Subcutaneous abdominal adipose tissue (tissue), 5 donors: ENCODE data around the gene CCNY.
"Not testable (repeated sequence)": the region's sequence is repeated elsewhere in the genome, so short reads cannot be mapped to it uniquely, and the experiment has no call there.

Source experiments
- H3K27ac ChIP-seq: one replicate; pipeline ENCODE4 v1.7.0; 2013; ENCODE audit warnings: low read depth, mild to moderate bottlenecking, inconsistent platforms, low read length, moderate library complexity
- H3K27me3 ChIP-seq, 5 donors: one replicate each; pipeline ENCODE4 v1.7.0; 2013; ENCODE audit warnings: low read length in 5 of 5, inconsistent platforms in 1 of 5; ENCODE audit not compliant: control insufficient read depth in 5 of 5, insufficient read depth in 4 of 5
- H3K36me3 ChIP-seq, 5 donors: one replicate each; pipeline ENCODE4 v1.7.0; 2013; ENCODE audit warnings: low read length in 5 of 5; ENCODE audit not compliant: control insufficient read depth in 5 of 5, insufficient read depth in 5 of 5
- H3K4me1 ChIP-seq, 5 donors: one replicate each; pipeline ENCODE4 v1.7.0; 2013; ENCODE audit warnings: low read length in 5 of 5, mild to moderate bottlenecking in 3 of 5, moderate library complexity in 1 of 5; ENCODE audit not compliant: control insufficient read depth in 5 of 5, insufficient read depth in 5 of 5
- H3K4me3 ChIP-seq, 5 donors: one replicate each; pipeline ENCODE4 v1.7.0; 2013; ENCODE audit warnings: low read length in 5 of 5, low read depth in 1 of 5
- H3K9ac ChIP-seq, 5 donors: one replicate each; pipeline ENCODE4 v1.7.0; 2013; ENCODE audit warnings: low read length in 5 of 5, mild to moderate bottlenecking in 4 of 5, moderate library complexity in 3 of 5
- H3K9me3 ChIP-seq, 5 donors: one replicate each; pipeline ENCODE4 v1.7.0; 2013; ENCODE audit warnings: low read length in 5 of 5; ENCODE audit not compliant: control insufficient read depth in 5 of 5
- donor health status: healthy.
- donor health status: healthy.
- donor health status: healthy.
- donor health status: healthy.
- donor health status: healthy.

The CCNY gene

DNA sequence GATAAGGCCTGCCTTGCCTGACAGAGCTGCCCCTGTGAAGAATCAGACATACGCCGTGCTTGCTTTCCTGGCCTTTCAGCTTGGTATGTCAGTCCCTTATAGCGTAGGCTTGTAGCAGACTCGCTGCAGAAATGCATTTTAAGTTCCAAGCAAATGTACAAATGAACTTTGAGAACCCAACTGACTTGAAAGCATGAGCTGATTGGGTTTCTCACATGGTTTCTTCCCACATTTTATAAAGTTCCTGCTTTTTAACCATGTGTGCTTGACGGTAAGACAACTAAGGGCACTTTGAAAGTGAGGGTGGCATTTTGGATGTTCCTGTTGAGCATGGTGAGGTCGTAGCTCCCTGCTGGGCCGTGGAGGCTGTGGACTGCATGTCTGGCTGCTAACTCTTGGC is 62.6 kb downstream of the CCNY start:
- Histone ChIP-seq H3K9me3 (peaks cover 0 to 9% (median 0%) of the 10 kb centered on the region in 5 donors), H3K9ac (no peak overlapping the region), H3K27ac (no peak overlapping the region), H3K27me3 (no peaks in the 10 kb centered on the region), H3K4me1 (peaks cover 5 to 57% (median 43%) of the 10 kb centered on the region in 5 donors), H3K4me3 (no peak overlapping the region), H3K36me3 (no peaks in the 10 kb centered on the region)

DNA sequence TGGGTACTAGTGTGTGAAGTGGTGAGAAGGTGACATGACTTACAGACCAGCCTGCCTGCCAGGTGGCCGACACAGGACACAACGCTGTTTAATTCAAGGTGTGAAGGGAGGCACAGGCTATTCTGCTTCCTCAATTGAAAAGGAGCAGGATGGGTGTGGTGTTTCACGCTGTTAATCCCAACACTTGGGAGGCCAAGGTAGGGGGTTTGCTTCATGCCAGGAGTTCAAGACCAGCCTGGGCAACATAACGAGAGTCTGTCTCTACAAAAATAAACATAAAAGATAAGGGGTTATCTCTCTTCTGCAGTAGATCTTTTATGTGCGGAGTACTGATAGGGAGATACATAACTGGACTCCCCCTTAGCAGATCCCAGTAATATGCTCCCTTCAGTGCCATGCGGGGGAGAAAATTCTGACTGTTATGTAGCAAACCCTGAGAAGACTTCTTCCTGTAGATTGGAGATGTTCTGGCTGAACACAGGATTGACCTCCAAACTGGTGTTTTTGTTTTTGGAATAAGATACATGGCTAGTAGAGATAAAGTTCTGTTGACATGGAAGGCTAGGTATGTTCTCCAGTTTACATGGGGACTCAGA is 63.2 kb downstream of the CCNY start:
- Histone ChIP-seq H3K9me3 (peaks cover 0 to 9% (median 0%) of the 10 kb centered on the region in 5 donors), H3K27ac (no peak overlapping the region), H3K9ac (no peak overlapping the region), H3K4me1 (peaks cover 5 to 56% (median 41%) of the 10 kb centered on the region in 5 donors), H3K4me3 (no peak overlapping the region), H3K36me3 (no peaks in the 10 kb centered on the region), H3K27me3 (no peaks in the 10 kb centered on the region)

DNA sequence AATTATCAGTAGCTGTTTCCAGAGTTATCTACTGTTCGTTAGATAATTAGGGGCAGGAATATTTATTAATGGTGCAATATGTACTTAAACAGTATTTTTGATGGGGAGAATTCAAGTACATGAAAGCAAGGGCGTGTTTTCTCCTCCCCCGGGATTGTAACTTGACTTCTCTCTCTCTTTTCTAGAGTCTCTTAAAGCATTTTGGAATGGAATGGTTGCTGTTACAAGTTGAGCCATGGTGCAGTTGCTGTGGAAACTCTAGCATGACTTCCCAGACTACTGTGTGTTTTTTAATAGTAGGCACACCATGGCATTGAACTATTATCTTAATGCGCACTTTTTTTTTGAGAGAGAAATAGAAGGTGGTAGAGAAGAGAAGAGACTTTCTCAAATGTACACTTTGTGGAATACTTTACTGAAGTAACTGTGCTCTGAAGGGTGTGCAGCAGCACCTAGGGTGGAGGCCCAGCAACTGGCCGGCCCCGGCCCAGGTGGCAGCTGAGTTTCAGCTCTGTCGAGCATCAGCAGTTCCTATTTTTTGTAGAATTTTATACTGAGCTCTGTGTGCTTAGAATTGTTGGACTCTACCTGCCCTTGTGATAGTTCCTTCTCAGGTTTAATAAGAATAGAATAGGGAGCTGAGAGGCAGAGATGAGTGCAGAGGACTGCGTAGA is 64.4 kb downstream of the CCNY start:
- Histone ChIP-seq H3K4me3 (no peak overlapping the region), H3K9me3 (peaks cover 0 to 9% (median 0%) of the 10 kb centered on the region in 5 donors), H3K36me3 (no peaks in the 10 kb centered on the region), H3K27me3 (no peaks in the 10 kb centered on the region), H3K4me1 (peaks cover 5 to 53% (median 37%) of the 10 kb centered on the region in 5 donors), H3K9ac (no peak overlapping the region), H3K27ac (no peak overlapping the region)

DNA sequence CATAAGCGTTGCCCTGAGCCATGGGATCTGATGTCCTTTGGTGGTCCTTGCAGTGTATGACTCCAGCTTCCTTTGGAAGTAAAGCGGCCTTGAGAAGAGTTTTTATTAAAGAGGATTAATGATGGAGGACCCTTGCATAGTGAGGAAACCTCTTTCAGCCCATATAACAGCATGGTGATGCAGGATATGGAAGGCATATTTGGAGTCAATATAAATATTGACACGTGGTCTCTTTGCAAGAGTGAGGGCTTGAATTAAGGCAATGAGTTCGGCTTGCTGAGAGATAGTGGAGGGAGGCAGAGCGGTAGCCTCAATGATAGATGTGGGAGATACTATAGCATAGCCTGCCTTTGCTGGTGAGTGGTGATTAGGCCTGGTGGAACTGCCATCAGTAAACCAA is 67.2 kb downstream of the CCNY start:
- H3K36me3 ChIP-seq, H3K27ac ChIP-seq, H3K27me3 ChIP-seq, H3K9ac ChIP-seq, H3K4me3 ChIP-seq, H3K9me3 ChIP-seq: not testable (repeated sequence)
- H3K4me1 ChIP-seq, result peaks cover 3 to 32% (median 24%) of the 10 kb centered on the region in 5 donors

DNA sequence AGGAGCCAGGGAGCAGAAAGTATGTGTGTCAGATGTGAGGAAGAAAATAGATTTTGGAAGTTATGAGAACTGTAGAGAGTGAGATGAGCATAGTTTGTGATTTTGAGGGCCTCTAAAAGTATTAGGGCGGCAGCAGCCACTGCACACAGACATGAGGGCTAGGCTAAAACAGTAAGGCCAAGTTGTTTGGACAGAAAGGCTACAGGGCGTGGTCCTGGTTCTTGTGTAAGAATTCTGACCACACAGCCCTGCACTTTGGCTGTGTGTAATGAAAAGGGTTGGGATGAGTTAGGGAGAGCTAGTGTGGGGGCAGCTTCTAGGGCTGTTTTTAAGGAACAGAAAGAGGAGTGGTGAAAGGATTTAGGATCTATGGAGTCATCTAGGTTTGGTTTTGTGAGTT is 67.8 kb downstream of the CCNY start:
- H3K4me1 ChIP-seq, result peaks cover 3 to 33% (median 21%) of the 10 kb centered on the region in 5 donors
- not testable (repeated sequence) for H3K27ac ChIP-seq, H3K9ac ChIP-seq, H3K4me3 ChIP-seq, H3K9me3 ChIP-seq, H3K27me3 ChIP-seq, H3K36me3 ChIP-seq

DNA sequence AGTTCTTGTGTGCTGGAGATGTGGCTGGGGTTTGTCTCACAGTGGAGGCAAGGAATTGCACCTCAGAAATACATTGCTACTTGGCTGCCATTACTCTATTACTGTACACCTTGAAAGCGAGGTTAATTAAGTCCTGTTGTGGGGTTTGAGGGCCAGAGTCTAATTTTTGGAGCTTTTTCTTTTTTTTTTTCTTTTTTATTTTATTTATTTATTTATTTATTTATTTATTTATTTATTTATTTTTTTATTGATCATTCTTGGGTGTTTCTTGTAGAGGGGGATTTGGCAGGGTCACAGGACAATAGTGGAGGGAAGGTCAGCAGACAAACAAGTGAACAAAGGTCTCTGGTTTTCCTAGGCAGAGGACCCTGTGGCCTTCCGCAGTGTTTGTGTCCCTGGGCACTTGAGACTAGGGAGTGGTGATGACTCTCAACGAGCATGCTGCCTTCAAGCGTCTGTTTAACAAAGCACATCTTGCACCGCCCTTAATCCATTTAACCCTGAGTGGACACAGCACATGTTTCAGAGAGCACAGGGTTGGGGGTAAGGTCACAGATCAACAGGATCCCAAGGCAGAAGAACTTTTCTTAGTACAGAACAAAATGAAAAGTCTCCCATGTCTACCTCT is 69.8 kb downstream of the CCNY start:
- H3K9me3 ChIP-seq, H3K9ac ChIP-seq, H3K27me3 ChIP-seq, H3K4me3 ChIP-seq, H3K27ac ChIP-seq, H3K36me3 ChIP-seq: not testable (repeated sequence)
- H3K4me1 ChIP-seq, result peaks cover under 1 to 25% (median 16%) of the 10 kb centered on the region in 5 donors

DNA sequence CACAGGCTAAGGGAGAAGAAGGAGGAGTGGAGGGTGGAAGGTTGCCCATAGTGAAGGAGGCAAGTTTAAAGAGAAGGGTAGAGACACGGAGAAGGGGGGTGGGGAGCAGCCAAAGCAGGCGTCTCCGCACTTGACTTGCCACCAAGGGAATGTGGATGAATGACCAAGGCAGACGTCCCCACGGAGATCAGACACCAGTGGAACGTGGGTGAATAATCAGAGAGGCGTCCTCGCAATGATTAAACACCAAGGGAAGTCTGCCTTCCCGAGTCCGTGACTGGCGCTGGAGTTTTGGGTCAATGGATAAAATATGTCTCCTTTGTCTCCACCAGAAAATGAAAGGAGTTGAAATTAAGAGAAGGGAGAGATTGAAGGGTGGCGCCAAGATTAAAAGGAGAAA is 71.4 kb downstream of the CCNY start:
- H3K36me3 ChIP-seq, H3K27ac ChIP-seq, H3K27me3 ChIP-seq, H3K9ac ChIP-seq, H3K4me3 ChIP-seq, H3K9me3 ChIP-seq: not testable (repeated sequence)
- H3K4me1 ChIP-seq, result peaks cover 2 to 24% (median 22%) of the 10 kb centered on the region in 5 donors

DNA sequence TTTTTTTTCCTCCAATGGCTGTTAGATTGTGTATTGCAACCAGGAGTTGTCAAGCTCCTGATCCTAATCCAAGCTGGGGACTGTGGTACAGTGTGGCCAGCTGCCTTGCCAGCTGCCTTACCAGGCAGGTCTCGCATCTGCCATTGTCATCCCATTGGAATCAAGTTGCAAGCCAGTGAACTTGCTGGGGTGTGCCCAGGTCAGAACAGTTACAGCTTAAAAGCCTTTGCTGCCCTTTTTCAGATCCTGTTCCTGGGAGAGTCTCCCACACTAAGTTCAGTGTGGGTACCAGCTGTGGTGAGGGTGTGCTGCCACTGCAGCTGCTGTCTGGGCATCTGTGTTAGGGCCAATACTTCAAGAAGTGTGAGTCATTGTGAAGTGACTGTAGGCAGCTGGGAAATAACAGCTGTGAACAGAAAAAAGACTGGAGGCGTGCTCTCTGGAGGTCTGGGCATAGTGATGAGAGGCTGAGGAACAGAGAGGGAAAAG is 72.8 kb downstream of the CCNY start:
- Histone ChIP-seq H3K27me3 (no peaks in the 10 kb centered on the region), H3K27ac (no peak overlapping the region), H3K4me1 (peaks cover 2 to 31% (median 29%) of the 10 kb centered on the region in 5 donors), H3K4me3 (no peak overlapping the region), H3K9ac (no peak overlapping the region), H3K9me3 (no peaks in the 10 kb centered on the region), H3K36me3 (no peaks in the 10 kb centered on the region)

DNA sequence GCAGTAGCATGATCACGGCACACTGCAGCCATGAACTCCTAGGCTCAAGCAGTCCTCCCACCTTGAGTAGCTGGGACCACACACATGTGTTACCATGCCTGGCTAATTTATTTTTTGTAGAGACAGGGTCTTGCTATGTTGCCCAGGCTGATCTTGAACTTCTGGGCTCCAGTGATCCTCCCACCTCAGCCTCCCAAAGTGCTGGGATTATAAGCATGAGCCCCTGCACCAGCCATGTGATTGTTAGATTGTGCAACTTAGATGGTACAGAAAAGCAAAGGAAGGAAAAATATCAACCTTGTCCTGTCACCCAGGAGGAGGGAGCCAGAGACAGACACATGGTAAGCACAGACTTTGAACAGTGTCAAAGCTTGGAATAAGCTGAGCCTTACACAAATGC is 73.5 kb downstream of the CCNY start:
- Histone ChIP-seq H3K9ac (no peak overlapping the region), H3K9me3 (no peaks in the 10 kb centered on the region), H3K27ac (no peak overlapping the region)

DNA sequence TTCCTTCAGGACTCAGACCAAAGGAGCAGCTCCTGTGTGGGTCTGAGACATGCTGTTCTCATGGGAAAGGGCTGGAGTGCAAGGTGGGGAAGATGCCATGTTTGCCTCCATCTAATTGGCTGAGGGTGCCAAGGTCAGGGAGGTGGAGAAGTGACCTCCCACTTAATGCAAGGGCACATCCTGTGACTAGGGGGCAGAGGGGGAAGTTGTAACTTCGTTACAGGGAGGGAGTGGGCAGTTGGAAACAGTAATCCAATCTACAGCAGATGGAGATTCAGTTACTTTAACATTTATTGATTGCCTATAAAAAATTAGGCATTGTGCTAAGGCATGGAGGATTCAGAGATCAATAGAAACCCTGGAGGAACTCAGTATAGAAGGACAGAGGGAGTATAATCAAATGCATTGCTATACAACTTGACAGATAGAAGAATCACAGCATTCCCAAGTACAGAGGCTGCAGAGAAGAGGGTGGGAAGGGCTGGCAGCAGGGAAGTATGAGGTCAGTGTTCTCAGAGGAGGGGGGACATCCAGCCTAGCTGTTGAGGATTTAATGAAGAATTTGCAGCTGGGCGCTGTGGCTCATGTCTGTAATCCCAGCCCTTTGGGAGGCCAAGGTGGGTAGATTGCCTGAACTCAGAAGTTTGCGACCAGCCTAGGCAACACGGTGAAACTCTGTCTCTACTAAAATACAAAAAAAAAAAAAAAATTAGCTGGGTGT is 75.9 kb downstream of the CCNY start:
- H3K4me3 ChIP-seq, result no peak overlapping the region
- no peak overlapping the region for H3K9ac ChIP-seq
- H3K4me1 ChIP-seq, result peaks cover 4 to 41% (median 24%) of the 10 kb centered on the region in 5 donors
- H3K36me3 ChIP-seq, result no peaks in the 10 kb centered on the region
- no peaks in the 10 kb centered on the region for H3K27me3 ChIP-seq
- no peaks in the 10 kb centered on the region for H3K9me3 ChIP-seq
- H3K27ac ChIP-seq, result no peak overlapping the region

More for the DNA sequence above, 73.5 kb downstream of the CCNY start:
- Histone ChIP-seq H3K4me3 (no peak overlapping the region), H3K36me3 (no peaks in the 10 kb centered on the region), H3K4me1 (peaks cover 2 to 31% (median 26%) of the 10 kb centered on the region in 5 donors), H3K27me3 (no peaks in the 10 kb centered on the region)
